ENCODE measurements around the gene CACNA1F. TPM values are rescaled to one million over a fixed set of nuclear protein-coding genes. Genes with fewer than 3 reads are reported as not detected.
"Not testable (repeated sequence)": the region's sequence is repeated elsewhere in the genome, so short reads cannot be mapped to it uniquely, and the experiment has no call there.

The CACNA1F gene
- total RNA-seq, 1 donor from 2014 or later: 0.05 TPM

GRCh38 chrX:49174723-49175122 lies 58.4 kb downstream of the CACNA1F start:
- no peak for DNase-seq (ENCODE audit: low read depth, low spot score)
- H3K27me3 Mint-ChIP-seq (ENCODE audit: low read depth): peaks cover 42% of the 10 kb centered on the region
- no peak overlapping the region for H3K27ac Mint-ChIP-seq (ENCODE audit: unreplicated experiment)
- H3K4me3 Mint-ChIP-seq: no peak overlapping the region
- peaks cover 5% of the 10 kb centered on the region for H3K4me1 Mint-ChIP-seq
- H3K9me3 Mint-ChIP-seq: peaks cover 4% of the 10 kb centered on the region
- peaks cover 6% of the 10 kb centered on the region for H3K36me3 Mint-ChIP-seq (ENCODE audit: low read depth)
- no peak for TF ChIP-seq CTCF (conservative IDR thresholded peaks at IDR 0.05)

- H3K9me3 Mint-ChIP-seq; H3K27ac Mint-ChIP-seq (ENCODE audit: unreplicated experiment); H3K4me3 Mint-ChIP-seq; H3K4me1 Mint-ChIP-seq; H3K36me3 Mint-ChIP-seq (ENCODE audit: low read depth); DNase-seq (ENCODE audit: low read depth, low spot score): not testable (repeated sequence)
- H3K27me3 Mint-ChIP-seq (ENCODE audit: low read depth): peaks cover 49% of the 10 kb centered on the region
Measured at GRCh38 chrX:49173544-49173943, 59.6 kb downstream of the CACNA1F start.

GRCh38 chrX:49172280-49172780 lies 60.8 kb downstream of the CACNA1F start:
- Mint-ChIP-seq H3K36me3 (ENCODE audit: low read depth) (peaks cover 5% of the 10 kb centered on the region), H3K9me3 (no peaks in the 10 kb centered on the region)
- no peak for DNase-seq (ENCODE audit: low read depth, low spot score)

GRCh38 chrX:49171752-49172279 lies 61.3 kb downstream of the CACNA1F start, which contains the start of gene PLP2:
Gene PLP2, plus strand, starts transcription at chrX:49171898. Its CDS starts 103 bp downstream, at chrX:49172001.
- Mint-ChIP-seq H3K27me3 (ENCODE audit: low read depth) (peaks cover 58% of the 10 kb centered on the region), H3K9me3 (no peaks in the 10 kb centered on the region), H3K27ac (ENCODE audit: unreplicated experiment) (no peak within 1 kb of the TSS), H3K36me3 (ENCODE audit: low read depth) (peaks cover 5% of the 10 kb centered on the region), H3K4me3 (peak within 1 kb of the TSS; percentile 38), H3K4me1 (peaks cover 10% of the 10 kb centered on the region)
- no peak for TF ChIP-seq CTCF (conservative IDR thresholded peaks at IDR 0.05)
- DNase-seq (ENCODE audit: low read depth, low spot score): no peak

More at GRCh38 chrX:49172280-49172780, 60.8 kb downstream of the CACNA1F start:
- Mint-ChIP-seq H3K27ac (ENCODE audit: unreplicated experiment) (no peak overlapping the region), H3K27me3 (ENCODE audit: low read depth) (peaks cover 55% of the 10 kb centered on the region), H3K4me1 (peaks cover 7% of the 10 kb centered on the region), H3K4me3 (peak overlapping the region; percentile 38)
- TF ChIP-seq CTCF (conservative IDR thresholded peaks at IDR 0.05): no peak

- TF ChIP-seq CTCF (conservative IDR thresholded peaks at IDR 0.05): no peak
- Mint-ChIP-seq H3K4me1 (peaks cover 17% of the 10 kb centered on the region), H3K9me3 (peaks cover 5% of the 10 kb centered on the region), H3K36me3 (ENCODE audit: low read depth) (peaks cover 8% of the 10 kb centered on the region), H3K4me3 (no peak overlapping the region), H3K27me3 (ENCODE audit: low read depth) (peaks cover 55% of the 10 kb centered on the region), H3K27ac (ENCODE audit: unreplicated experiment) (no peak overlapping the region)
- DNase-seq (ENCODE audit: low read depth, low spot score): no peak
Measured at GRCh38 chrX:49167740-49168108, 65.4 kb downstream of the CACNA1F start.

- DNase-seq (ENCODE audit: low read depth, low spot score): no peak
- H3K9me3 Mint-ChIP-seq: peaks cover 5% of the 10 kb centered on the region
- peaks cover 53% of the 10 kb centered on the region for H3K27me3 Mint-ChIP-seq (ENCODE audit: low read depth)
- TF ChIP-seq CTCF (conservative IDR thresholded peaks at IDR 0.05): no peak
- H3K27ac Mint-ChIP-seq (ENCODE audit: unreplicated experiment): no peak overlapping the region
- peaks cover 17% of the 10 kb centered on the region for H3K4me1 Mint-ChIP-seq
- peaks cover 8% of the 10 kb centered on the region for H3K36me3 Mint-ChIP-seq (ENCODE audit: low read depth)
- peak overlapping the region; percentile 58 for H3K4me3 Mint-ChIP-seq
Measured at GRCh38 chrX:49166914-49167739, 66.0 kb downstream of the CACNA1F start.

Data from neural crest cell (in vitro differentiated cells).